ENCODE data around the gene MYOCOS.

DNA sequence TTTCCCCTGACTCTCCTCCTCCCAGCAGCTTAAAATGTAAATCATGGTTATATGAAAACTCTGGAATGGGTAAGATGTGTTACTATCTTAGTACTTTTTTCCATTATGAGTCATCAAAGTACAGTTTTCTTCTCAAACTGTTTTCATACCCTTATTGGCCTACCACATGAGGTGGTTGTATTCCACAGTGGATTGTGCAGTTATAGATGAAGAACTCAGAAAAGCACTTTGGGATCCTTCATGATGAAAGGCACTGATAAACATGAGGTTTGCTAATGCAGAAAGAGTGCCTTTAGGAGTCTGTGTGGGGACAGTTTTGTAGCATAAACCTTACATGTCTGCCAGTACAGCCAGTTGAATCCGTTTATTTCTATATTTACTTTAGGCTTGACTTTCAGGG lies 32.0 kb upstream of the MYOCOS start:
- TF ChIP-seq, protein P1, sequence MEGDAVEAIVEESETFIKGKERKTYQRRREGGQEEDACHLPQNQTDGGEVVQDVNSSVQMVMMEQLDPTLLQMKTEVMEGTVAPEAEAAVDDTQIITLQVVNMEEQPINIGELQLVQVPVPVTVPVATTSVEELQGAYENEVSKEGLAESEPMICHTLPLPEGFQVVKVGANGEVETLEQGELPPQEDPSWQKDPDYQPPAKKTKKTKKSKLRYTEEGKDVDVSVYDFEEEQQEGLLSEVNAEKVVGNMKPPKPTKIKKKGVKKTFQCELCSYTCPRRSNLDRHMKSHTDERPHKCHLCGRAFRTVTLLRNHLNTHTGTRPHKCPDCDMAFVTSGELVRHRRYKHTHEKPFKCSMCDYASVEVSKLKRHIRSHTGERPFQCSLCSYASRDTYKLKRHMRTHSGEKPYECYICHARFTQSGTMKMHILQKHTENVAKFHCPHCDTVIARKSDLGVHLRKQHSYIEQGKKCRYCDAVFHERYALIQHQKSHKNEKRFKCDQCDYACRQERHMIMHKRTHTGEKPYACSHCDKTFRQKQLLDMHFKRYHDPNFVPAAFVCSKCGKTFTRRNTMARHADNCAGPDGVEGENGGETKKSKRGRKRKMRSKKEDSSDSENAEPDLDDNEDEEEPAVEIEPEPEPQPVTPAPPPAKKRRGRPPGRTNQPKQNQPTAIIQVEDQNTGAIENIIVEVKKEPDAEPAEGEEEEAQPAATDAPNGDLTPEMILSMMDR (IDR thresholded peaks at IDR 0.05; ENCODE audit: low read depth, low read length) = no peak
- no peak for TF ChIP-seq POLR2A (IDR thresholded peaks at IDR 0.05; ENCODE audit: extremely low read depth, insufficient read length)

Measured in NB4 (cell line).